ENCODE measurements around the gene ARL3.

DNA sequence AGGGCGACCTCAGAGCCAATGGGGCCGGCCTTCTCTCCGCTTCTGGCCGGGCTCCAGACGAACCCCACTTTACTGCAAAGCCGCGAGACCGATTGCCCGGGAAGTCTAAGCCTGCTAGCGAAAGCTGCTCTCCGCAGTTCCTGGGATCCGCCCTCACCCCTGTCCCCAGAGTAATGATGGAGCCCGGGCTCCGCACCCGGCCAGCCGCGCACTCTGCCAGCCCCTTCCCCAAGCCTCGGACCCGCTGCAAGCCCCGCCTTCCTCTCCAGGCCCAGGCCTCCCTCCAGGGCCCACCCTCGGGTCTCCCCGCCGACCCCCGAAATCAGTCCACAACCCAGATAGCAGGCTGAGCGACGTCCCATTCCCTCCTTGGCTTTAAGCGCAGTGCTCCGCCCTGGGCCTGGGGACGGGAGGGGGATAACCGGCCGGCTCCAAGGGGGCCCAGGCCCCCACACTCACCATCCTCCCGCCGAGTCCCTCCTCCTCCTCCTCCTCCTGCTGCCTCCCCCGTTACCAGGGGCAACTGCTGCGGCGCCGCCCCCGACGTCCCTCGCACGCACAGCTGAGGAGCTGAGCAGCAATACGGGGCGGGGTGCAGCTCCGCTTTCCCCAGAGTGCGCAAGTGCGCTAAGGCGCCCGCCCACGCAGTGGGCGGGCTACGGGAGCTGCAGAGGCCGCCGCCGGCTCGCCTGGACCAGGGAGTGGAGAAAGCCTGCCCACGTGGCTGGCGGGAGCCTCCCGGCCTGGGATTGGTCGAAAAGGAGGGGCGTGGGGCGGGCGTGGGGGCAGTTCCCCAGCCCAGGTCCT is at the start of gene ARL3:
- TF ChIP-seq POLR2A (IDR thresholded peaks at IDR 0.05), result peak; percentile 86
- TF ChIP-seq, protein P1, sequence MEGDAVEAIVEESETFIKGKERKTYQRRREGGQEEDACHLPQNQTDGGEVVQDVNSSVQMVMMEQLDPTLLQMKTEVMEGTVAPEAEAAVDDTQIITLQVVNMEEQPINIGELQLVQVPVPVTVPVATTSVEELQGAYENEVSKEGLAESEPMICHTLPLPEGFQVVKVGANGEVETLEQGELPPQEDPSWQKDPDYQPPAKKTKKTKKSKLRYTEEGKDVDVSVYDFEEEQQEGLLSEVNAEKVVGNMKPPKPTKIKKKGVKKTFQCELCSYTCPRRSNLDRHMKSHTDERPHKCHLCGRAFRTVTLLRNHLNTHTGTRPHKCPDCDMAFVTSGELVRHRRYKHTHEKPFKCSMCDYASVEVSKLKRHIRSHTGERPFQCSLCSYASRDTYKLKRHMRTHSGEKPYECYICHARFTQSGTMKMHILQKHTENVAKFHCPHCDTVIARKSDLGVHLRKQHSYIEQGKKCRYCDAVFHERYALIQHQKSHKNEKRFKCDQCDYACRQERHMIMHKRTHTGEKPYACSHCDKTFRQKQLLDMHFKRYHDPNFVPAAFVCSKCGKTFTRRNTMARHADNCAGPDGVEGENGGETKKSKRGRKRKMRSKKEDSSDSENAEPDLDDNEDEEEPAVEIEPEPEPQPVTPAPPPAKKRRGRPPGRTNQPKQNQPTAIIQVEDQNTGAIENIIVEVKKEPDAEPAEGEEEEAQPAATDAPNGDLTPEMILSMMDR (IDR thresholded peaks at IDR 0.05), result peak in 2 of 3 donors; percentile 37 to 52
